HuH-7.5 (cell line): ENCODE data around the gene DISP2.

ENCODE experiments used
- DNase-seq: peaks from one replicate; pipeline ENCODE4 v3.0.0; 2011; ENCODE audit warnings: low spot score

The DISP2 gene

DNA sequence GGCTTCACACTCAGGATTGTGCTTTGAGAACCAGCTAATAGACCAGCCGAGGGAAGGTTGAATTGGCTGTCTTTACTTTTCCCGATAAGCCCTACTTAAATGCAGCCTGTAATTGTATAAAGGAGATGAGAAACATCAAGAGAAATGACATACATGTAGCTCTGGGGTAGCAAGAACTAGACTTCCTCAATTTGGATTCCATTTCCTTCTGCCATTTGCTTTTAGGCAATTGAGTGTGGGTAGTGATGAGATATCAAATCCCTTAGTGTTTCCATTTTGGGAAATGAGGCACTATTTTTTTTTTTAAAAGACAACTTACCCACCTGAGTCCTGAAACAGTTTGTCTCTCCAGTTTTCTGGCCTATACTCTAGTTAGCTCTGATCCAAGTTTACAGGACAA is 32.3 kb upstream of the DISP2 start:
- no peak for DNase-seq

DNA sequence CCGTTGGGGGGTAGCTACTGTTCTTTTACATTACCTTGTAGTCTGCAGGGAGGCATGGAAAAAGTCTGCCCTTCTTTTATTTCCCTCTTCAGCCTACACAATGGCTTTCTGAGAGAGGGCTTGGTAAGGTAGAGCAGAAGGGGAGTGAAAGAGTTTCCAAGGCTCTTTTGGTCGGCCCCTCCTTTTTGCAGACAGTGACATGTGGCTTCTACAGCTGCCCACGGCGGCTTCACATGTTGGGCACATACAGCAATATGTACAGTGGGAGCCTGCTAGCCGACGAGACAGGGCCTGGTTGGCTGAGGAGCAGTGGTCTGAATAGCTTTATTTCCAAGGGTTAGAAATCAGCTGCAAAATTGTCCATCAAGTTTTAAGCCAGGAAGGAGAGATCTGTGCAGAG is 30.6 kb upstream of the DISP2 start:
- no peak for DNase-seq

DNA sequence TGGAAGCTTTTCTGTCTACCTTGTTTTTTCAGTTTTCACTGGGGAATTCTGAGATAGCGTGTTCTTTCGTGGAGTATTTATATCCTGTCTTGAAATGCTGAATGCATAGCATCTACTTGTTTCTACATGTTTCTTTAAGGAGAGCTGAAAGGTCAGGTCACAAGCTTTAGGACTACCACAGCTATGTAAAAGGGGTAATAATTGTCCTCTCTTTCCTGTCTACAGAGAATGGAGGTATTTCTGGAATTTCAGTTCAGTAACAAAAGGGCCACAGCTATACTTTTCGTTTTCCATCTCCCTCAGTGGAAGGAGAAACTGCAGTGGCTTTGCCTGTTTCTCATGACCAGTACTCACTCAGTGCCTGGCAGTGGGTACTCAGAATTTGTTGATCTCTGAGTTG is 29.8 kb upstream of the DISP2 start:
- no peak for DNase-seq

DNA sequence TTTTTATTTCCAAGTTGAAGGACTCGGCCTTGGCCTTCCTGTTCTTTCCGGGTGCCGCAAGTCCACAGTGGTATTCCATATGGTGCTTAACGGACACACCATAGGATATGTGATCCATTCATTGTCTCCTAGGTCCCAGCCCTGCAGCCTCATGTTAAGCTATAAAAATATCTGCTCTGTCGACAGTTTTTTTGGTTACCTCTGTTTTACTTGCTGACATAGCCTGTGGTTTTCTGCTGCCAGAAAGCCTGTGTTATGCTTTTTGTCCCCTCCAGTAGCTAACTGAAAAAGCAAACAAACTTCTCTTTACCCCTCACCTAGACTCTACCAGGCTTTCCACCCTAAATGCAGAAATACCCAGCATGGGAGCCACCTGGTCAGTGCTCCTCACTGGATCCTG is 29.3 kb upstream of the DISP2 start:
- DNase-seq, result no peak

DNA sequence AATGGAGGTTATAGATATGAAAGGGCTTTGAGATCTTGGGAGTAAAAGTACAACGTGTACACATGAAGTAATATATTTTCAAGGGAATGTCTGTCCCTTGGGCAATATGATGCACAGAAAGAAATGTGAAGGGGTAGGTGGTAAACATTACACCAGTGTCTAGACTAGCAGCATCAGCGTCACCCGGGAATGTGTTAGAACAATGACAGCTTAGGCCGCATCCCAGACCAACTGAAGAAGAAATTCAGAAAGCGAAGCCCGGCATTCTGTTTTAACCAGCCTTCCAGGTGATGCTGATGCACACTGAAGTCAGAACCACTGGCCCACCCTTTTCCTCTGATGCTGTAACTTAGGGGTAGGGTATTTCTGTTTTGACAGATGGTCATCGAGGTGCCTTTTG is 28.2 kb upstream of the DISP2 start:
- DNase-seq, result no peak

DNA sequence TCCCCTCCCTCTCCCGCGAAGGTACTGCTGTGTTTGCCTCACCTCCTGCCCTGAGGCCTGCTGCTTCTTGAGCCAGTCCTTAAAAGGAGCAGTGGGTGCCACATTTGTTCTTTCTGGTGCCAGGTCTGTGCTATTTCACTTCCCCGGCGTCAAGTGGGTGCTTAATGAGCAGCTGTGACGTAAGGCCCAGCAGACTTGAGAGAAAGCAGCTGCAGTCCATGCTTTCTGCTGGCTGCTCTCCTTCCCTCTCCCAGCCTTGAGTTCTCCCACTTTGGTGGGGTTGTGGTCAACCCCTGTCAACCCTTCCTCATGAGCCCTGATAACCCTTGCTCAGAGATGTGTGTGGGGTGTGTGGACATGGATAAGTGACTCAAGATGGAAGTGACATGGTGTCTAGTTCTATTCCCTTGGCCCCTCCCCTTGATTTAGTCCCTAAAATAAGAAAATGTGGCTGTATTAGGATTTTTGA is 27.6 kb upstream of the DISP2 start:
- DNase-seq, result no peak

DNA sequence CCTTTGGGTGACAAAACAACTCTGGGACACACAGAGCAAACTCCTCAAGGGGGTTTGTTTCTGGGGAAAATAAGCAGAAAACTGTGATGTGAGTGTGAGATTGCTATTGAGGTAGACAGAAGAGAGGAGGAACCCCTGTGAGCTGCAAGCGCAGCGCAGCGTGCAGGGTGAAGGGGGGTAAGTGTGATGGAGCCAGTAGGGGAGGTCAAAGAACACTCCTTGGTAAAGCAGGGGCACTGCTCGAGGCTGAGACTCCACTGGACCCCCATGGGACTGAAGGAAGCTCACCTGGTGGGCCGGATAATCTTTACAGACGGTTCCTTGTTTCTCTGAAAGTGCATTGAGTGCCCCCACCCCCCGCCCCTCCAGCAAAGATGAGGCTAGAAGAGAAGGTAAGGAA is 27.0 kb upstream of the DISP2 start:
- DNase-seq, result no peak

DNA sequence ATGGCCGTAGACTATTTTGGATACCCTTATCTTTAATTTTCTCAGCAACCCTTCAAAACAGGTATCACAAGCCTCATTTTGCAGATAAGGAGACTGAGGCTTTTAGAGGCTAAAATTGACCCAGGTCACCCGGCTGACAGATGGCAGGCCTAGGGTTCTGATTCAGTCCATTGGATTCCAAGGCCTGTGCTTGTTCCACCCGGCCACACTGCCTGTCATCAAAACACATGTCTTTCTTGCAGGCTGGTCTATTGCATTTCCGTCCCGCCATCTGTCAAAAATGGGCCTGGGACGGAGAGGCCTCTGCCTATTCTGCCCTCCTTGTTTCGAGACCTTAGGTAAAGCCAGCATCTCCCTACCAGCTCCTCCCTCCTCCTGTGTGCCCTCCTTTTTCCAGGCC is 26.4 kb upstream of the DISP2 start:
- no peak for DNase-seq

DNA sequence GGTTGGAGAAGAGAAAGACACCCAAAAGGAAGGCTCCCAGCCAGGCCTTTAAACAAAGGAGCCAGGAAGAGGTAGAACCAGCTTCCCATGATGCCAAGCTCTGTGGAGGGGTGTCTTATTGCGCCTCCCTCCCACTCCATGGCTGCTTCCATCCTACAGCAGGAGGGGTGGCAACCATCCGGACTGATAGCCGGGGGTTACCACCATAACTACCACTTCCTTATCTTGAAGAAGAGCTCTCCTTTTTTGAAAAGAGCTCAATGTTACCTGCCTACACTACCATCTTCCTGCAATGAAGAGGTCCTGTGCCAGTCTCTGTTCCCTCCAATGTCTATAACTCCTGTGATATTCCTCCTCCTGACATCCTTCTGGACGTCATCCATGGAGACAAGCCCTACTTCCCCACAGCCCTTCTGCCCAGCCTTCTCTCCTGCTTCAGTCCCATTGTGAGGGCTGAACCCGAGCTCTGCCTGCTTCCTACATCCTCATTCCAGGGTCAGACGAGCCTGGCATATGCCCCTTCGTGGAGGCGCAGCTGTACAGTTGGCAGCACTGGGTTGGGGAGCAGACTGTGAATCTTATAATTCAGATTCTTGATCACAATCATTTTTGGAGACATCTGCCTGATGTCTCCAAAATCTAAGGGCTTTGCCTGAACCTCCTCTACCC is 25.8 kb upstream of the DISP2 start:
- DNase-seq, result no peak

DNA sequence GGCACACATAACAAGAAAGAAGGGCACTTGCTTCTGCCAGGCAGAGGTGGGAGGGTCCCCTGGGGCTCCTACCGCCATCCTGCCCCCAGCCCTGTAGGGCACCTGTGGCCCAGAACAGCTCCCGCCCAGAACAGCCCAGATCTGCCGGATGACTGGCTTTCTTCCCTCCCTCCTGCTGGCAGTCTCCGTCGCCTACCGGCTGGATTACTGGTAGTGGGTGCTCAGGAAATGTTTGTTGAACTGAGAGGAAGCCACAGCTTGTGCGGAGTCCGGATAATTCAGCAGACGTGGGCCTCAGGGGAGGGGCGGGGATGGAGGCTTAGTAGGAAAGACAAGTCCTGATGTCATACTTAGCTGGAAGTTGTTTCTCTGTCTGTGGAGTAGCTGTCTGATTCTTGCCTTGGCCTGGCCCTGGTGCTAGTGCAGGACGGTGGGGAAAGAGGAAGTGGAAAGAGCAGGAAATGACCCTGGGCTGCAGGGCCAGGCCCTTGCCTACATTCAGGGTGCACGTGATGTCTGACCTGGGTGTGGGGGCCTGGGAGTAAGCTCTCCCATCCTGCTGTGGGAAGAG is 24.0 kb upstream of the DISP2 start:
- DNase-seq, result no peak

DNA sequence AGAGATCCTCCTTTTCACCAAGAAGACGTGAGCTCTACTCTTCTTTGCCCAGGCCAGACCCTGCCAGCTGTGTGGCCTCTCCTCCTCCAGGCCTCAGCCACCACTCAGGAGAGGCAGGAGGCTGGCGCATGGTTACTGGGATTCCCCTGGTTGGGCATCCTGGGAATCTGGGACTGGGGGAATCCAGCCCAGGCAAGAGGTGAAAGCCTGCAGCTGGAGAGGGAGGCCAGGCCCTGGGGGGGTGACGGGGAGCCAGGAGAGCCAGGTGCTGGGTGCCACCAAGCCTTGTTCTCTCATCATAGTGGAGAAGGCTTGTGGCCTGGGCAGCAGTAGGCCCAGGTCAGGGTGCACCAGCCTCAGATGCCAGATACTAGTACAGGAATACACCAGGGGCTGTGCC is 23.5 kb upstream of the DISP2 start:
- no peak for DNase-seq

DNA sequence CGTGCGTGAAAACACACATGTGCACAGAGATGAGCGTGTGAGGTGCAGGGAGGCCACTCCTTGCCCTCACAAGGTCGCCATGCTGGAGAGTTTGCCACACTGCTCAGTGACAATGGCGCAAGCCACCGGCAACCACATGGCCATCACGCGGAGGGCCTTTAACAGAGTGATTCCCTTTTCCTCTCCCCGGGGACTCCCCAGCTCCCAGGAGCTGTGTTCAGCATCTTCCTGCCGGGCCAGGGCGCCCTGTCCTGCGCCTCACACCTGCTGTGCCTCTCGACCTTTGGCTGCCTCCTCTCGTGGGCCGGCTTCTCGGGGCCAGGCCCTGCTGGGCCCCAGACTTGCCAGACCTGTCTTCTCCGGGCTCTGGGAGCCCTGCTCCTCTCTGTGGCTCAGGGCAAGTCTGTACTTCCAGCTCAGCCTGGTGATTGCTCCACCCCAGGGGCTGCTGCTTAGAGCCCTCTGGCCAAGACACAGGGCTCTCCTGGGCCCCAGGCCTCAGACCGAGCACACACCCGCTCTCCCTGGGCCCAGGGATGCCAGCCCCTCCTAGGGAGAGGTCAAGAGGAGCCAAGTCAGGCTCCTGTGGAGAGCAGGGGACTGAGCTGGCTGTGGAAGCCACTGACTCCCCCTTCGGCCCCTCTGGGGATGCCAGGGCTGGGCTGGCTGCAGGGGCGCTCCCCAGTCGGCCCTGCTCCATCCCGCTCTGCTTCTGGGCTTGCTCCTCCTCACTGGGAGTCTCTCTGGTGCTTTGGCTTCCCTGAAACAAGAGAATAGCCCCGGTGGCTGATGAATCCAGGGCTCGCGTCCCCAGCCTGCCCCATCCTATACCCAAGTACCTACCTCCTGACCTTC is 22.9 kb upstream of the DISP2 start:
- DNase-seq, result no peak

DNA sequence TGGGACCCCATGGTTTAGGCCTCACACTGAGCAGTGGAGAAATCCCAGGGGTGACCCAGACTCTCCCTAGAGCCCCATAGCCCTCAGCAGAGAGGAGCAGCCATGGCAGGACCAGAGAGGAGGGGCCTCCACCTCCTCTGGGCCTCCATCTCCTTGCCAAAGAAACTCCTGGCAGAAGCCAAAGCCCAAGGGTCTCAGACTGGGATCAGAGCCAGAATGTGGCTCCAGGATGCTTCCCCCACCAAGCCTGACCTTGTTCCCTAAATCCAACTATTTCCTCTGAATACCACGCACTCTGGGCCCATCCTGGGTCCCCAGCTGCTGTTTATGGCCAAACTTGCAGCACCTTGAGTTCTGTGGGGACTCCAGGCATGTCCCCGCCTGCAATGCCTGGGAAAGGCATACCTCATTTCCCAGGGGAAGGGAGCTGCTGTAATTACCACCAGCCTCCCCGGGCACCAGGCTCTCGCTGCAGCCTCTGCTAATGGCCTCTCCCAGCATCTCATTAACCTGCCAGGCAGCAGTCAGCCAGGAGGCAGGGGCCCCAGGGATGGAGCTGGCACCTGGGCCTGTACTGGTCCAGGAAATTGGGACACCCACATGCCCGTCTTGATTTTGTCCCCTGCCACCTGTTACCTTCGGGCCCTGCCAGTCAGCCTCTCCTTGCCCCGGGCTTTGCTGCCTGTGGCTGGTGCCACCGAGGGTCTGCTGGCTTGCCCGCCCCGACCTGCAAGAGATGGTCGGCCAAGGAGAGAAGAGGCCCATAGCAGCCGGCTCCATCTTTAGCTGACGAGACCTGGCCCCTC is 21.9 kb upstream of the DISP2 start:
- no peak for DNase-seq

DNA sequence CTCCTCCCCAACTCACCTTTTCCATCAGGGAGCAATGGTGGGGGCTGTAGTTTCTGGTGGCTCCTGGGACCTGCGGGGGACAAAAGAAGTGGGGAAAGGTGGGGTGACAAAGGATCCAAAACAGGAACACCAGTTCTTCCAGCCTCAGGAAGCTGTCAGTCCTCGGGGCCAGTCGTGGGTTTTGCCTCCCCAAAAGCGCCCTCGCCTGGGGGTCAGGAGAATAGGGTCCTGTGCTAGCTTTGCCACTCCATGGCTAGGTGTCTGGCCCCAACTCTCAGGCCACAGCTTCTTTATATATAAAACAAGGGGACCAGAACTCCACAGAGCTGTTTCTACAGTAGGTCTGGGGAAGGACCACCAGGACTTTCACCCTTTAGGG is 21.3 kb upstream of the DISP2 start:
- DNase-seq, result no peak

DNA sequence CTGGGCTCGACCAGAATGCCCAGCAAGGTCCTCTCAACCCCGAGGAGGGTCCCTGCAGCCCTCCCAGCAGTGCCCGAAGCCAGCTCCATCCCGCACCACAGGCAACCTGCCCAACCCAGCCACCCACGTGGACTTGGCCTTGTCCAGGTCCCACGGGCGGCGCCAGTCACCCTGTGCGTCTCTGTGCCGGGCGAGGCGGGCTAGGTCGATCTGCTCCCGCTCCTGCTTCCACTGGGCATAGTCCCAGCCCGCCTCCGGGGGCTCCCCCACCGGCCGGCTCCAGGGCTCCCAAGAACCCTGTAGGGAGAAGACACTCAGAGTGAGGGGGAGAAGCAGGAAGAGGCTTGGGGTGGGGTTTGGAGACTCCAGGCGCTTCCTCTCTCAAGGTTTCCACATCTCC is 20.4 kb upstream of the DISP2 start:
- DNase-seq, result no peak

DNA sequence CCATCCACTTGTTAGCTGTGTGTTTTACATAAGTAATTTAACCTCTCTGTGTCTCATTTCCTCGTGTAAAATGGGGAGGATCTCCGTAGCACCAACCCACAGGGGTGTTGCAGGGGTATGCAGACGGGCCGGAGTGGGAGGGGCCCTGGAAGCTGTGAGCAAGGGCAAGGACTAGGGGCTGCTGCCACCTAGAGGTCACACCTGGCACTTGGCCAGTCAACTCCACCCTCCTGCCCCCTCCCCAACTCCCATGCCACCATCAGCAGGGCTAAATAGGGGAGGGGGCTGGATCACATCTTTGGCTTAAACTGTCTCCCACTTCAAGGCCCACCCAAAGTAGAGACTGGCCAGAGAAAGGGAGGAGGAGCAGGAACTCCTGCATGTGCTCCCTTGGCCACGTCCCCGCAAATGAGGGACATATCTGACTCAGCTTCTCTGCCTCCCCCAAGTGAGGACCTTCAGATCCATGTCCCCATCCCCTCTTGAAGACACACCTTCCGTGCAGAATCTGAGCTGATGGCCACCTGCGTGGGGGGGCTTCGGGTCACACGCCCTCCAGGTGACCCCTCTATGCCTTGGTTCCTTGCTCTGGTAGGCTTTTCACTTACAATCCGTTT is 19.9 kb upstream of the DISP2 start:
- DNase-seq, result peak; percentile 92

DNA sequence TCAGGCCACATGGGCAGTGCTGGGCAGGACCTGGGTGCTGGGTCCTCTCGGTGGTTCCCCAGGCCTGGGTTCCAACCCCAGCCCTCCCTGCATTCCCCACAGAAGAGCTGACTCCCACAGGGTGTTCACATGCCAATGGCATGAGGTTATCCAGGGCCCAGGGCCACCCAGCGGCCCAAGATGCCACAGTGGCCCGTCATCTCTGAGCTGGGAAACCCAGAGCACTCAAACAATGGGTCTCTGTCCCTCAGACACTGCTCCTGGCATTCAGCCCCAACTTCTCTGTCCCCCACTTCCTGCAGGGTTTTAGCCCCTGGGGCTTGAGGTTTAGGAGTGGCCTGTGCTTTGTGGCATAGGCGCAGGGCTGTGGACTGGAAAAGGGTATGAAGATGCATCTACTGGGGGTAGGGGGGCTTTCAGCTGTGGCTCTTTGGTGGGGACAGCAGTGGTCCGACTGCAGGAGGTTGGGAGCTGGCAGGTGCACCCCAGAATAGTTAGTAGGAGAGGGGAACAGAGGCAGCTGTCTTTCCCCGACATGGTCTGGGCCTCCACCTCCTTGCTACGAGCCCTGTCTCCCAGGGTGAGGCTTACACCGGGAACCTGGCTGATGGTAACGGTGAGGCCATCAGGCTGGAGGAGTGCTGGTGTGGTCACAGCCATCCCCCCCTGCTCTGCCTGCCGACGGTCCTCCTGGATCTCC is 18.9 kb upstream of the DISP2 start:
- no peak for DNase-seq

DNA sequence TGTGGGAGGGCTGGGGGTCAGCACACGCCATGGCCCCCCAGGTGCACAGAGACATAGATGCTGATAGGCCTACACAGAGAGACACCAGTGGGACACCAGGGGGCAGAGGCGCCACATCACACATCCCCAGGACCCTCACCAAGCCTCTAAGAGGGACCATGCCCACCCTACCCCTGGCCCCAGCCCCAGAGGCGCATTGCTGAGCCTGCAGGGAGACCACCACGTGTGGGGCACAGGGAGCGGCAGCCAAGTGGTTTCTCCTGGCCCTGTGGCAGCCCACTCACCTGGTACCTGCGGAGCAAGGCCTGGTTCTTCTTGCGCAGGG is 18.4 kb upstream of the DISP2 start:
- DNase-seq, result no peak

DNA sequence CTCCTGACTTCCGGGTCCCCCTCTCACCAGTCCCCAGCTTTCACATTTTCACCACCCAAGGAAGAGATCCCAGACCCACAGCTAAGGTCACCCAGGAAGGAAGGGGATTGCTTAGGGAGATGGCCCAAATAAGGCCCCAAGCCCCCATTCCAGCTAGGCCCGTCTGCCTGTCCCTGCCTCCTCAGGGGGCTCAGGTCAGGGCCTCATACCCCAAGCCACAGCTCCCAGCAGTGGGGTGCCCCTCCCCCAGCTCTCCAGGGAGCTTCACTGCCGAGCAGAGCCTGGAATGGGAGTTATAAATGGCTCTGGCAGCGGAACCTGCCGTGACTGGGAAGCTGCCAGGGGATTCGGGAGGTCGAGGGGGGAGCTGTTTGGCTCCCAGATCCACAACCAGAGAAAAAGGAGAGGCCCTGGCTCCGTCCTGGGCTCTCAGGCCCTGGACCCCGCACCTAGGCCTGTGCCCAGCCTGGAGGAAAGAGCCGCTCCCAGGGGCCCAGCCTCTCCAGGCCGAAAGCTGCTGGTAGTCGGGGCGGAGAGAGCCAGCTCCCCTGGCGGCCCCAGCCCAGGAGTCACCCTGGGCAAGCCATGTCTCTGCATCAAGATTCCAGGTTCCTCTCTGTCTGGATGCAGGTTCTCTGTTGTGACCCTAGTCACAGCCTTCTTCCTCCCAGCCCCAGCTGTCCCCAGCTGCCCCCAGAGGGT is 17.8 kb upstream of the DISP2 start:
- no peak for DNase-seq

DNA sequence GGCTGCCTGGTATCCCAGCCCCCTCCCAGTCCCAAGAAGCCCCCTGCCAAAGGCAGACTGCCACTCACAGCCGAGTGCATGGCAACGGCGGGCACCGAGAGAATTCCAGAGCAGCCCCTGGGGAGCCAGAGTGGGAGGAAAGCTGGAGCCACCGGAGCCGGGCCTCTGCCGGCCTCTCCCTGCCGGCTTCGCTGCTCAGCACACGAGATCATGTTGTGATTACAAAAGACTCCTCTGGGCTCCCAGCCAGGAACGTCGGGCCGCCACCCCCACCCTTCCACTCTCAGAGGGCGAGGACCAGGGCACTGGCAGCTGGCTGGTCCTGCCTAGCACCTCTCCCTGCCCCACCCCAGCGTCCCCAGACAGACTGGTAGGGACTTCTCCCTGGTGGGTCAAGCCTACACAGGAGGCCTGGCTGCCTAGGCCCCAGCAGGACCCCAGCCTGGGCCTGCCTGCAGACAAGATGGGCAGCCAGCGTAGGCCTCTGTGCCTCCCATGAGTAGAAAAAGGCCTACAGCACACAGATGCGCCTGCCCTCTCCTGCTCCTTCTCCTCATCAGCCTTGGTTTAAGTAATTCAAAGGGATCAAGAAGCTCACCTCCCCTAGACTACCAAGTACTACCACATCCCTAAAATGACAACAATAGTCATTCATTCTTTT is 17.1 kb upstream of the DISP2 start, which contains the start of gene CCDC9B:
CCDC9B (minus strand) TSS at position 200 of the 661 bp plus-strand sequence; CDS start at position 80, 120 bp downstream.
- peak; percentile 88 for DNase-seq
